ENCODE data around the gene TIMMDC1.
A peak's percentile ranks its signal among the peaks of the same experiment; 100 is the strongest.
"Not testable (repeated sequence)": the region's sequence is repeated elsewhere in the genome, so short reads cannot be mapped to it uniquely, and the experiment has no call there.

Gene TIMMDC1

DNA sequence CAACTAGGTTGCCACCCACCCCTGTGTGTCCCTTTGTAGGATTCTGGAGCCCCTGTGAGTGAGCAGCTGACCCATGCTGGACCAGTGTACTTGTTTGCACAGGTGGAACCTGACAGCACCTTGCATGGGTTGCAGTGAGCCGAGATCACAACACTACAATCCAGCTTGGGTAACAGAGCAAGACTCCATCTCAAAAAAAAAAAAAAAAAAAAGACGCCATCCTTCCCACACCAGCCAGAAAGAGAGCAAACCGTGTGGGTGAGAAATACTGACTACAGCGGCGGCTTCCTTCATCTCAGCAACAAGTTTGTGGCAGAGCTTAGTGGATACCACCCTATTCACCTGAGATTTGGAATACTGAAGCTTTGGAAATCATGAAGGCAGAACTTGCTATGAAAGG, 61.8 kb downstream of the TIMMDC1 start:
- no CpG with 5 or more reads among the region's 5 CpGs for WGBS (ENCODE audit: extremely low coverage, insufficient coverage, insufficient read length)
- no peak overlapping the region for H2BK12ac ChIP-seq (ENCODE audit: low read length)
- no peak overlapping the region for H3K4me2 ChIP-seq (ENCODE audit: low read length)
- H3K27me3 ChIP-seq (ENCODE audit: insufficient read depth, low read length): no peaks in the 10 kb centered on the region
- H3K27ac ChIP-seq (ENCODE audit: low read depth, low read length): no peak overlapping the region
- no peak for DNase-seq
- H4K12ac ChIP-seq (ENCODE audit: low read depth, low read length): no peak overlapping the region
- H3K4ac ChIP-seq (ENCODE audit: low read depth, low read length): no peak overlapping the region
- H3K79me2 ChIP-seq (ENCODE audit: control insufficient read depth, insufficient read depth, low read length, poor library complexity): no peaks in the 10 kb centered on the region
- no peak overlapping the region for H2AK5ac ChIP-seq (ENCODE audit: low read length)
- H3K79me1 ChIP-seq (ENCODE audit: low read length): no peaks in the 10 kb centered on the region
- H4K91ac ChIP-seq (ENCODE audit: low read depth, low read length): no peak overlapping the region
- no peak overlapping the region for H2BK5ac ChIP-seq (ENCODE audit: low read depth, low read length, poor library complexity)
- H3K36me3 ChIP-seq (ENCODE audit: control insufficient read depth in 1 of 2, insufficient read depth in 2 of 2, low read length in 2 of 2): no peaks in the 10 kb centered on the region
- H2AFZ ChIP-seq (ENCODE audit: insufficient read depth, low read length, poor library complexity): no peak overlapping the region
- no peaks in the 10 kb centered on the region for H3K4me1 ChIP-seq (ENCODE audit: control insufficient read depth in 1 of 2, insufficient read depth in 2 of 2, low read length in 2 of 2)
- no peak overlapping the region for H2BK120ac ChIP-seq (ENCODE audit: insufficient read depth, low read length, poor library complexity)
- no peak overlapping the region for H3K14ac ChIP-seq (ENCODE audit: low read length)
- H3K18ac ChIP-seq (ENCODE audit: low read length): no peak overlapping the region
- no peak overlapping the region for H3K4me3 ChIP-seq (ENCODE audit: low read depth, low read length)
- H3K9me3 ChIP-seq (ENCODE audit: insufficient read depth, low read depth, low read length): no peaks in the 10 kb centered on the region
- H3K9ac ChIP-seq (ENCODE audit: low read length): no peak overlapping the region
- H4K8ac ChIP-seq (ENCODE audit: low read depth, low read length): no peak overlapping the region
- H3K23ac ChIP-seq (ENCODE audit: low read length): no peak overlapping the region

DNA sequence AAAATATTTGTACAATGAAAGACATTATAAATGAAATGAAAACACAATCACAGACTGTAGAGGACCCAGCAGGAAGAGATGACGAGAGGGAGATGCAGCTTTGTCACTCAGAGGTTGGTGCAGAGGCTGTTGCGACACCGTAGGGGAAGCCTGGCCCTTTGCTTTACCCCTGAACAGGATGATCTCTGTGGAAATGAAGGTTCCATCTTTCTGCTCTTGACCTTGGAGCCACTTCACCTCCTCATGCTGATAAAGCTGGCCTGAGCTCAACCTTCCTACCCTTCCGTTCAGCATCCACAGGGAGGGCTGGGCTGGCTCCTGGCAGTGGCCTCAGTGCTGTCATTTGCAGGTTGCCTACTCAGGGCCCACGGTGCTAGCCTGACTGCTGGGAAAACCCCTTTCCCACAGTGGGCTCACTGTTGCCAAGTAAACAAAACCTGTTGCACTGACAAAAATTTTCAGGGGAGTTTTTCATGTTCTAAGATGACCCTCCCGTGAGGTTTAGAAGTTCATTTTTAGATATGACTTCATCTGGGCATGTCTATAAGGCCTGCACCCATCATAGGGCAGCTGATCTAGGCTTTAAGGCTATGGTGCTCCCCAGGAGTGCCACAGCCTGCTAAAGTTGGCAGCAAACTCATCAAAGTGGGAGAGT, 64.1 kb downstream of the TIMMDC1 start:
- Histone ChIP-seq H3K79me2 (ENCODE audit: control insufficient read depth, insufficient read depth, low read length, poor library complexity) (no peaks in the 10 kb centered on the region), H3K9me3 (ENCODE audit: insufficient read depth, low read depth, low read length) (no peaks in the 10 kb centered on the region), H2AFZ (ENCODE audit: insufficient read depth, low read length, poor library complexity) (no peak overlapping the region), H4K8ac (ENCODE audit: low read depth, low read length) (no peak overlapping the region), H2BK5ac (ENCODE audit: low read depth, low read length, poor library complexity) (no peak overlapping the region), H3K4ac (ENCODE audit: low read depth, low read length) (no peak overlapping the region), H3K27ac (ENCODE audit: low read depth, low read length) (no peak overlapping the region), H2BK12ac (ENCODE audit: low read length) (no peak overlapping the region), H2BK120ac (ENCODE audit: insufficient read depth, low read length, poor library complexity) (no peak overlapping the region), H2AK5ac (ENCODE audit: low read length) (no peak overlapping the region), H3K14ac (ENCODE audit: low read length) (no peak overlapping the region), H3K4me3 (ENCODE audit: low read depth, low read length) (no peak overlapping the region), H3K4me1 (ENCODE audit: control insufficient read depth in 1 of 2, insufficient read depth in 2 of 2, low read length in 2 of 2) (no peaks in the 10 kb centered on the region), H3K9ac (ENCODE audit: low read length) (no peak overlapping the region), H3K4me2 (ENCODE audit: low read length) (no peak overlapping the region), H4K12ac (ENCODE audit: low read depth, low read length) (no peak overlapping the region), H3K36me3 (ENCODE audit: control insufficient read depth in 1 of 2, insufficient read depth in 2 of 2, low read length in 2 of 2) (no peaks in the 10 kb centered on the region), H3K27me3 (ENCODE audit: insufficient read depth, low read length) (no peaks in the 10 kb centered on the region), H3K18ac (ENCODE audit: low read length) (no peak overlapping the region), H3K23ac (ENCODE audit: low read length) (no peak overlapping the region), H4K91ac (ENCODE audit: low read depth, low read length) (no peak overlapping the region), H3K79me1 (ENCODE audit: low read length) (no peaks in the 10 kb centered on the region)
- no CpG with 5 or more reads among the region's 6 CpGs for WGBS (ENCODE audit: extremely low coverage, insufficient coverage, insufficient read length)
- DNase-seq: peak in 1 of 2 donors; percentile 35

DNA sequence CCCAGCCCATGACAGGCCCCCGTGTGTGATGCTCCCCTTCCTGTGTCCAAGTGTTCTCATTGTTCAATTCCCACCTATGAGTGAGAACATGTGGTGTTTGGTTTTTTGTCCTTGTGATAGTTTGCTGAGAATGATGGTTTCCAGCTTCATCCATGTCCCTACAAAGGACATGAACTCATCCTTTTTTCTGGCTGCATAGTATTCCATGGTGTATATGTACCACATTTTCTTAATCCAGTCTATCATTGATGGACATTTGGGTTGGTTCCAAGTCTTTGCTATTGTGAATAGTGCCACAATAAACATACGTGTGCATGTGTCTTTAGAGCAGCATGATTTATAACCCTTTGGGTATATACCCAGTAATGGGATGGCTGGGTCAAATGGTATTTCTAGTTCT, 65.0 kb downstream of the TIMMDC1 start:
- not testable (repeated sequence) for H3K4me1 ChIP-seq (ENCODE audit: control insufficient read depth in 1 of 2, insufficient read depth in 2 of 2, low read length in 2 of 2); H2BK5ac ChIP-seq (ENCODE audit: low read depth, low read length, poor library complexity); H3K14ac ChIP-seq (ENCODE audit: low read length); H2BK12ac ChIP-seq (ENCODE audit: low read length); H4K91ac ChIP-seq (ENCODE audit: low read depth, low read length); H3K36me3 ChIP-seq (ENCODE audit: control insufficient read depth in 1 of 2, insufficient read depth in 2 of 2, low read length in 2 of 2); H4K8ac ChIP-seq (ENCODE audit: low read depth, low read length); H3K4me2 ChIP-seq (ENCODE audit: low read length); H2BK120ac ChIP-seq (ENCODE audit: insufficient read depth, low read length, poor library complexity); H3K4ac ChIP-seq (ENCODE audit: low read depth, low read length); H4K12ac ChIP-seq (ENCODE audit: low read depth, low read length); H3K9me3 ChIP-seq (ENCODE audit: insufficient read depth, low read depth, low read length); H3K79me2 ChIP-seq (ENCODE audit: control insufficient read depth, insufficient read depth, low read length, poor library complexity); H3K79me1 ChIP-seq (ENCODE audit: low read length); H3K18ac ChIP-seq (ENCODE audit: low read length); DNase-seq; H3K27me3 ChIP-seq (ENCODE audit: insufficient read depth, low read length); H3K23ac ChIP-seq (ENCODE audit: low read length); H3K27ac ChIP-seq (ENCODE audit: low read depth, low read length); H2AK5ac ChIP-seq (ENCODE audit: low read length); H3K4me3 ChIP-seq (ENCODE audit: low read depth, low read length); H3K9ac ChIP-seq (ENCODE audit: low read length); H2AFZ ChIP-seq (ENCODE audit: insufficient read depth, low read length, poor library complexity)
- WGBS (ENCODE audit: extremely low coverage, insufficient coverage, insufficient read length): no CpG with 5 or more reads among the region's 2 CpGs

DNA sequence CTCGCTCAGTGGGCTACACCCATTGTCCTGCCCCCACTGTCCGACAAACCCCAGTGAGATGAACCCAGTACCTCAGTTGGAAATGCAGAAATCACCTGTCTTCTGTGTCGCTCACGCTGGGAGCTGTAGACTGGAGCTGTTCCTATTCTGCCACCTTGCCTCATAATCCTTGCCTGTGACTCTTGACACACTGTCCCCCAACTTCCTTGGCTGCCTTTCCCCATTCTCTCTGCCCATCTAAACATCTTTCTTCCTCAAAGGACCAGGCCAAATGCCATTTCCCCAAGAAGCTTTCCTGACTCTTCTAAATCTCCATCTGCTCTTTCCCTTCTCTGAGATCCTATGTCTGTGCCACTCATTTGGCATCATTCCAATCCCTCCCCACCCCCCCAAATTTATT, 70.8 kb downstream of the TIMMDC1 start:
- Histone ChIP-seq H3K4me2 (ENCODE audit: low read length) (no peak overlapping the region), H3K23ac (ENCODE audit: low read length) (no peak overlapping the region), H2AK5ac (ENCODE audit: low read length) (no peak overlapping the region), H3K79me1 (ENCODE audit: low read length) (no peaks in the 10 kb centered on the region), H3K9ac (ENCODE audit: low read length) (no peak overlapping the region), H3K9me3 (ENCODE audit: insufficient read depth, low read depth, low read length) (no peaks in the 10 kb centered on the region), H4K91ac (ENCODE audit: low read depth, low read length) (no peak overlapping the region), H3K36me3 (ENCODE audit: control insufficient read depth in 1 of 2, insufficient read depth in 2 of 2, low read length in 2 of 2) (no peaks in the 10 kb centered on the region), H3K27ac (ENCODE audit: low read depth, low read length) (no peak overlapping the region), H2BK12ac (ENCODE audit: low read length) (no peak overlapping the region), H3K14ac (ENCODE audit: low read length) (no peak overlapping the region), H4K8ac (ENCODE audit: low read depth, low read length) (no peak overlapping the region), H4K12ac (ENCODE audit: low read depth, low read length) (no peak overlapping the region), H3K4me3 (ENCODE audit: low read depth, low read length) (no peak overlapping the region), H3K79me2 (ENCODE audit: control insufficient read depth, insufficient read depth, low read length, poor library complexity) (no peaks in the 10 kb centered on the region), H2BK120ac (ENCODE audit: insufficient read depth, low read length, poor library complexity) (no peak overlapping the region), H3K18ac (ENCODE audit: low read length) (no peak overlapping the region), H2AFZ (ENCODE audit: insufficient read depth, low read length, poor library complexity) (no peak overlapping the region), H2BK5ac (ENCODE audit: low read depth, low read length, poor library complexity) (no peak overlapping the region), H3K4ac (ENCODE audit: low read depth, low read length) (no peak overlapping the region), H3K4me1 (ENCODE audit: control insufficient read depth in 1 of 2, insufficient read depth in 2 of 2, low read length in 2 of 2) (peaks cover 0 to 3% of the 10 kb centered on the region in 2 experiments), H3K27me3 (ENCODE audit: insufficient read depth, low read length) (no peaks in the 10 kb centered on the region)
- WGBS (ENCODE audit: extremely low coverage, insufficient coverage, insufficient read length): no CpG with 5 or more reads among the region's 4 CpGs
- no peak for DNase-seq
